Activated CD4-positive, alpha-beta T cell treated with anti-CD3 and anti-CD28 coated beads, Interleukin-2, amount 10 ng/mL, durations not matched to agents 24 days and 14 days (primary cell): ENCODE measurements around the gene SIX1. TPM values are rescaled to one million over a fixed set of nuclear protein-coding genes. Genes with fewer than 3 reads are reported as not detected.

ENCODE experiments used
- DNase-seq: peaks from one replicate; pipeline ENCODE4 v3.0.0; 2022
- H3K27ac Mint-ChIP-seq: one replicate; pipeline ENCODE4 v1.8.0; 2022; ENCODE audit warnings: mild to moderate bottlenecking, mixed read lengths
- H3K27me3 Mint-ChIP-seq: one replicate; pipeline ENCODE4 v1.8.0; 2022; ENCODE audit warnings: mixed read lengths
- H3K36me3 Mint-ChIP-seq: one replicate; pipeline ENCODE4 v1.8.0; 2022; ENCODE audit warnings: low read depth, mild to moderate bottlenecking, mixed read lengths
- H3K4me1 Mint-ChIP-seq: one replicate; pipeline ENCODE4 v1.8.0; 2021; ENCODE audit warnings: mixed read lengths
- H3K4me3 Mint-ChIP-seq: one replicate; pipeline ENCODE4 v1.8.0; 2022; ENCODE audit warnings: mild to moderate bottlenecking, moderate library complexity, mixed read lengths
- H3K9me3 Mint-ChIP-seq: one replicate; pipeline ENCODE4 v1.8.0; 2021; ENCODE audit warnings: mixed read lengths
- intact Hi-C: fragments of 100-400 bp; cut with micrococcal nuclease; formaldehyde crosslinking; loops from one replicate; pipeline ENCODE4 v1.15.1; 2023
- total RNA-seq: library from RNA; stranded (reverse); gene quantifications from 2 replicates; pipeline ENCODE4 v1.2.3, GENCODE V29; 2022

SIX1 gene
- total RNA-seq, 1 donor from 2014 or later: 0.26 TPM

DNA sequence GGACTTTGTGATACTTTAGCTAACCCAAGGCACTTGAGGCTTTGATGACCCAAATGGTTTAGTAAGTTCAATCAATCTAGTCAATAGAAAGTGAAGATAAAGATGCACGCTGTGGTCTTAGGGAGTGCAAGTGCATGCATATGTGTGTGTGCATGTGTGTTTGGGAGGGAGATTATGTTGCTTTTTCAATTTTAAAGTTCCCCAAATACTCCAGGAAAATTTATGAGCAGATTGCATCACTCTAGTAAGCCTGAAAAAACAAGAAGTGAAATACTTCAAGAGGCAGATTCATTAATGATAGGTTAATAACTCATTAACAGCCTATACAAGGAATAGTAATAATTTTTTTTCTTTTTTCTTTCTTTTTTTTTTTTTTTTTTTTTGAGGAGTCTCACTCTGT is 12.4 kb upstream of the SIX1 start:
- Mint-ChIP-seq H3K4me1 (peaks cover 13% of the 10 kb centered on the region), H3K27me3 (peaks cover 67% of the 10 kb centered on the region), H3K27ac (no peak overlapping the region), H3K9me3 (no peaks in the 10 kb centered on the region), H3K36me3 (peaks cover 2% of the 10 kb centered on the region), H3K4me3 (no peak overlapping the region)
- intact Hi-C loops: no loop called here
- no peak for DNase-seq

DNA sequence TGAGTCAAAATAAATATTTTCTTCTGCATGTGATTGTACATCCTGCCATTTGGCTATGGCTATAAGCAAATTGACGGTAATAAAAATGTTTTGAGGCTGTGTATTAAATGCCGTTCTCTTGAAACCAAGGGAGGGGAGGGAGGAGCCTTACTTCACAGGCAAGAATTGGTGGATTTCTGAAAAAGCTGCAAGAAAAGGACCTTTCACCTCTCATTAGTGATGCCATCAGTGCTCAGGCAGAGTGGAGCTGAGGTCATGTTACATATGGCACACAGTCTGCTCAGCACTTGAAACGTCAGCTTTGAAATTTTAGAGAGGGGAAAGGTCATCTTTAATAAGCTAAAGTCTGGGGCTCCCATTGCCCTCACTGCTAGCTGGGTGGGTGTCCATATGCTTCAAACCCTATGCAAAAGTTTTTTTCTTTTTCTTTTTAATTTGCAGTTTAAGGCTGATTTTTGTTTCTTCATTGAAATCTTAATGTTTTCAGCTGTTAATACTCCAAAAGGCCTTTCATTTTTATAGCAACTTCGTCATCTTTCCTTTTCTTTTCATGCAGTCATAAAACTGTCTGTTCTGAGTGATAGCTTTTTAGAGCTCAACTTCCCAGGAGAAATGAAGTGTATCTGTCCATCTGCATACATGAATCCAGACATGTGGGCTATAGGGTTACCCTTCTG is 9.8 kb upstream of the SIX1 start:
- Mint-ChIP-seq H3K36me3 (peaks cover 14% of the 10 kb centered on the region), H3K9me3 (peaks cover 17% of the 10 kb centered on the region), H3K27me3 (peaks cover 78% of the 10 kb centered on the region), H3K4me1 (peaks cover 24% of the 10 kb centered on the region), H3K4me3 (no peak overlapping the region), H3K27ac (no peak overlapping the region)
- DNase-seq: no peak
- intact Hi-C loops: loop anchor here (5.0 kb wide), 1 partner anchor 63 kb away; the partner anchor contains the start of gene SIX4

DNA sequence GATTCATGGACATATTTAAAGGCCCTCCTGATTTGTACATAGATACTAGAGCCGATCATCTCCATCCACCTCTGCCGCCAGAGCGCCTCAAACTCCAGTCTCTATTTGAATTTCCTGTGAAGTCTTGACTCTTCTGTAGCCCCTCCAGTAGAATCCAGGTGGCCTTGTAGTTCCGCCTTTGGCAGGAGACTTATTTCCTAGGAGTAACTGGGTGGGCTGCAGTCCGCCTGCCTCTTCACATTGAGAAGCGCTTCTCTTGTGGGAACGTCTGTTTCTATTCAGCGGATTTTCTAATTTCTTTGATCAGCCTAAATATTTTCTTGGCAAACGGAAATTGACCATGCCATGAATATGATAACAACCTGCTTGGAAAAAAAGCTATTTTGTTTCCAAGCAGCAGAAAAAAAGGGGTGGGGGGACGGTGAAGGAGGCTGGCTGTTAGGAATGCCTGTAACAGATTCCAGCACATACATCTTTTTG is 9.0 kb upstream of the SIX1 start:
- no peak overlapping the region for H3K27ac Mint-ChIP-seq
- peak; percentile 58 for DNase-seq
- intact Hi-C loops: loop anchor here (5.0 kb wide), 1 partner anchor 64 kb away; the partner anchor contains the start of gene SIX4
- H3K4me3 Mint-ChIP-seq: peak overlapping the region; percentile 88
- H3K27me3 Mint-ChIP-seq: peaks cover 81% of the 10 kb centered on the region
- H3K9me3 Mint-ChIP-seq: peaks cover 25% of the 10 kb centered on the region
- peaks cover 31% of the 10 kb centered on the region for H3K4me1 Mint-ChIP-seq
- H3K36me3 Mint-ChIP-seq: peaks cover 16% of the 10 kb centered on the region

DNA sequence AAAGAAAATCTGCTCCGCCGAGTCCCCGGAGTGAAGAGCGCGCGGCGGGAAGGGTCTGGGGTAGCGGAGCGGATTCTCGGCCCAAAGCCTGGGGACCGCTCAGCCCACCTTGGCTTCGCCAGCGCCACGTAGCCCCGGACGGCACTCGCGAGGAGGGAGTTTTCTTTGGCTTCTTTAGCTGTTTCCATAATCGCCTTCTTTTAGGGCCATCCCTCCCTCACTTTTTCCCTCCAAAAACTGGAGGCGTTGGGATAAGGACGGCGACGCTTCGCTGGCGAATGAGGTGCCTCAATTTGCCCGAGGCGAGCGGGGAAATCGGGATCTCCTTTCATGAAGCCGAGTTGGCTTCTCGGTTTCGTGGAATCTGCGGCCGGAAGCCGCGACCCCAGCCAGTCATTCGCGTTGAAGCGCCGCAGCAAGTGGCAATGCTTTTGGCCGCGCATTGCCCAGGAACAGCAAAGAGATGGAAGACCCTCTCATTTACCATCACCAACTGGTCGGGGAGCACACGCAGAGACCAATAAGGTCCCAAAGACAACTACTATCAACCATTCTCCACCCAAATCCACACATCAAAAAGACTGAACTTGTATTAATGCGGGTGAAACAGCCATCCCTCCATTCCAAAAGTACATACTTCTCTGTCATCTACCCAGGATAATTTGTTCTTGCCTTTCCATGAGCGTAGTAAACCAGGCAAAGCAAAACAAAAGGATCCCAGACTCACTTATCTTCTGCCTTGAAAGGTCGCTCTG is 8.4 kb upstream of the SIX1 start:
- peaks cover 16% of the 10 kb centered on the region for H3K36me3 Mint-ChIP-seq
- peak overlapping the region; percentile 41 for H3K27ac Mint-ChIP-seq
- intact Hi-C loops: loop anchor here (1.0 to 5.0 kb wide), 3 partner anchors 17 to 368 kb away; partner anchors contain the start of gene SIX4
- peaks cover 25% of the 10 kb centered on the region for H3K9me3 Mint-ChIP-seq
- peaks cover 80% of the 10 kb centered on the region for H3K27me3 Mint-ChIP-seq
- H3K4me3 Mint-ChIP-seq: peak overlapping the region; percentile 88
- H3K4me1 Mint-ChIP-seq: peaks cover 34% of the 10 kb centered on the region
- peak; percentile 63 for DNase-seq

GRCh38 chr14:60656686-60657455 is 7.6 kb upstream of the SIX1 start:
- peak; percentile 81 for DNase-seq
- Mint-ChIP-seq H3K27ac (peak overlapping the region; percentile 41), H3K27me3 (peaks cover 84% of the 10 kb centered on the region)

GRCh38 chr14:60655898-60656685 is 6.8 kb upstream of the SIX1 start:
- DNase-seq: peak; percentile 61
- peaks cover 85% of the 10 kb centered on the region for H3K27me3 Mint-ChIP-seq
- no peak overlapping the region for H3K27ac Mint-ChIP-seq
- H3K9me3 Mint-ChIP-seq: peaks cover 32% of the 10 kb centered on the region
- H3K4me1 Mint-ChIP-seq: peaks cover 35% of the 10 kb centered on the region
- peak overlapping the region; percentile 88 for H3K4me3 Mint-ChIP-seq
- H3K36me3 Mint-ChIP-seq: peaks cover 16% of the 10 kb centered on the region
- intact Hi-C loops: loop anchor here (2.0 to 5.0 kb wide), 2 partner anchors 15 to 66 kb away; partner anchors contain the start of gene SIX4

More at GRCh38 chr14:60656686-60657455, 7.6 kb upstream of the SIX1 start:
- peaks cover 16% of the 10 kb centered on the region for H3K36me3 Mint-ChIP-seq
- H3K9me3 Mint-ChIP-seq: peaks cover 26% of the 10 kb centered on the region
- H3K4me3 Mint-ChIP-seq: peak overlapping the region; percentile 88
- H3K4me1 Mint-ChIP-seq: peaks cover 34% of the 10 kb centered on the region
- intact Hi-C loops: loop anchor here (1.0 to 5.0 kb wide), 3 partner anchors 16 to 368 kb away; partner anchors contain the start of gene SIX4

- intact Hi-C loops: loop anchor here (5.0 kb wide), 1 partner anchor 67 kb away; the partner anchor contains the start of gene SIX4
- H3K27me3 Mint-ChIP-seq: peaks cover 90% of the 10 kb centered on the region
- H3K4me1 Mint-ChIP-seq: peaks cover 35% of the 10 kb centered on the region
- H3K27ac Mint-ChIP-seq: no peak overlapping the region
- H3K9me3 Mint-ChIP-seq: peaks cover 32% of the 10 kb centered on the region
- peak; percentile 56 for DNase-seq
- H3K4me3 Mint-ChIP-seq: peak overlapping the region; percentile 88
- H3K36me3 Mint-ChIP-seq: peaks cover 16% of the 10 kb centered on the region
Measured at GRCh38 chr14:60655119-60655897, 6.0 kb upstream of the SIX1 start.

- no peak for DNase-seq
- no peak overlapping the region for H3K4me3 Mint-ChIP-seq
- peaks cover 41% of the 10 kb centered on the region for H3K4me1 Mint-ChIP-seq
- peaks cover 32% of the 10 kb centered on the region for H3K9me3 Mint-ChIP-seq
- peaks cover 16% of the 10 kb centered on the region for H3K36me3 Mint-ChIP-seq
- intact Hi-C loops: loop anchor here (5.0 kb wide), 1 partner anchor 328 kb away; the partner anchor contains the start of genes SLC38A6 and TRMT5
- H3K27me3 Mint-ChIP-seq: peaks cover 90% of the 10 kb centered on the region
- peak overlapping the region; percentile 25 for H3K27ac Mint-ChIP-seq
Measured at GRCh38 chr14:60654334-60654821, 5.1 kb upstream of the SIX1 start.

GRCh38 chr14:60653701-60654161 is 4.5 kb upstream of the SIX1 start:
- Mint-ChIP-seq H3K4me3 (no peak overlapping the region), H3K36me3 (peaks cover 16% of the 10 kb centered on the region), H3K27ac (no peak overlapping the region), H3K4me1 (peaks cover 40% of the 10 kb centered on the region), H3K9me3 (peaks cover 32% of the 10 kb centered on the region), H3K27me3 (peaks cover 87% of the 10 kb centered on the region)
- DNase-seq: no peak
- intact Hi-C loops: loop anchor here (5.0 kb wide), 1 partner anchor 329 kb away; the partner anchor contains the start of genes SLC38A6 and TRMT5

DNA sequence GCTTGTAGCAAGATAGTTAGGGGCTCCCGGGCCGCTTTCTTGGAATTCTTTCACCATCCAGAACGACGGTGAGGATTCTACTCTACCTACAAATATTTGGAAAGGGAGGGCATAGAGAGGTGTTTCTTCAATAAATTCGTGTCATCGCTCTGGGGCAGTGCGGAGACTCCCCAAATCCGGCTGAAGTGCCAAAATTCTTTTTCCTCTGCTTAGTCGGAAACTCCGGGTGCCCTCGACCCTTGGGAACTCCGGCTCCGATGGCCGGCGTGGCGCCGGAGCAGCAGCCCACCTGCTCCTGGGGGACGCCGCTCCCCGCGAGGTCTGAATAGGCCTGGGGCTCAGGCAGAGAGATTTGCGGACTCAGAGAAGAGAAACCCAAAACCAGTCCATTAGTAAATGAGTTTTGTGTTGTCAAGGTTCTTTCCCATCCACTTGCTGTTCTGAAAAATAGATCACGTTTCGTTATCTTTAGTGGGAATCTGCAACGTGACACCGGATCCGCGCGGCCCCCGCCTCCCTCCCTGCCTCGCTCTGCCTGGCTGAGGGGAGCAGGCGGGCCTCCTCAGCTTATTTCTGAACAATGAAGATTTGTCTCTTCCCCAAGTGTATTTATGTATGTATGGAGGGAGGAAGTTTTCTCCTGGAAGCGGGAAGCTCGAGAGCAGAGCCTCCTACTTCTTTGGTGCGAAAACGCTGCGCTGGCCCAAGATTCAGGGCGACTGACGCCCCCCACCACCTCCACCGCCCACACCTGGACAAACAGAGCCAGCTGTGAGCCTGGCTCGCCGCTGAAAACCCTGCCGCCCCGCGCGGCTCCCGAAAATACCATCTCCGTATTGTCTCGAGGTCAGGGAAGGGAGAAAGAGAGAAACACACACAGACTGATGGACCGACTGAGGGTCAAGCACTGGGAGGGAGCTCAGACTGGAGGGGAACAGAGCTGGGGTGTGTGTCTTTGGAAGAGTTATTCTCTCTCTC is 3.7 kb upstream of the SIX1 start:
- peaks cover 18% of the 10 kb centered on the region for H3K36me3 Mint-ChIP-seq

More for the DNA sequence above, 3.7 kb upstream of the SIX1 start:
- Mint-ChIP-seq H3K27me3 (peaks cover 85% of the 10 kb centered on the region), H3K4me1 (peaks cover 39% of the 10 kb centered on the region), H3K27ac (no peak overlapping the region), H3K4me3 (peak overlapping the region; percentile 45), H3K9me3 (peaks cover 32% of the 10 kb centered on the region)
- intact Hi-C loops: loop anchor here (5.0 kb wide), 1 partner anchor 329 kb away; the partner anchor contains the start of genes SLC38A6 and TRMT5
- DNase-seq: peak; percentile 58
